Nephron (organoid): Measurements from ENCODE around the gene KIF1B.

Experiments
- H3K27ac Mint-ChIP-seq, 3 experiments: 2 replicates each; pipeline ENCODE4 v1.8.0; 2020; ENCODE audit warnings: mixed read lengths in 3 of 3, mild to moderate bottlenecking in 2 of 3, moderate library complexity in 1 of 3
- H3K27me3 Mint-ChIP-seq: 2 replicates; pipeline ENCODE4 v1.8.0; 2021; ENCODE audit warnings: low read depth, mild to moderate bottlenecking, moderate library complexity, mixed read lengths
- H3K36me3 Mint-ChIP-seq: 2 replicates; pipeline ENCODE4 v1.8.0; 2020; ENCODE audit warnings: low read depth, mixed read lengths
- H3K4me1 Mint-ChIP-seq: 2 replicates; pipeline ENCODE4 v1.8.0; 2020; ENCODE audit warnings: mixed read lengths
- H3K4me3 Mint-ChIP-seq, 3 experiments: 2 replicates each; pipeline ENCODE4 v1.8.0; 2020; ENCODE audit warnings: mild to moderate bottlenecking in 3 of 3, mixed read lengths in 3 of 3, moderate library complexity in 2 of 3
- H3K9me3 Mint-ChIP-seq: 2 replicates; pipeline ENCODE4 v1.8.0; 2020; ENCODE audit warnings: mixed read lengths
- CTCF ChIP-seq, 3 experiments: fragments of 200-600 bp; sonication (generic); IDR thresholded peaks; one replicate each; pipeline ENCODE4 v1.5.0; 2021; ENCODE audit warnings: antibody characterized with exemption in 3 of 3; ENCODE audit not compliant: unreplicated experiment in 3 of 3

KIF1B gene

GRCh38 chr1:10353282-10353681 is 142.9 kb downstream of the KIF1B start:
- Mint-ChIP-seq H3K27me3 (no peaks in the 10 kb centered on the region), H3K36me3 (peaks cover 26% of the 10 kb centered on the region), H3K9me3 (no peaks in the 10 kb centered on the region), H3K4me3 (peak overlapping the region in 2 of 3 experiments; percentile 3 to 4), H3K4me1 (peaks cover 5% of the 10 kb centered on the region), H3K27ac (peak overlapping the region in 2 of 3 experiments; percentile 70 to 82)
- TF ChIP-seq CTCF (IDR thresholded peaks at IDR 0.05; ENCODE audit: unreplicated experiment in 3 of 3) = no peak

- Mint-ChIP-seq H3K9me3 (no peaks in the 10 kb centered on the region), H3K4me1 (peaks cover 5% of the 10 kb centered on the region), H3K27ac (peak overlapping the region in 2 of 3 experiments; percentile 70 to 82), H3K36me3 (peaks cover 22% of the 10 kb centered on the region), H3K27me3 (no peaks in the 10 kb centered on the region), H3K4me3 (peak overlapping the region in 2 of 3 experiments; percentile 3 to 4)
- TF ChIP-seq CTCF (IDR thresholded peaks at IDR 0.05; ENCODE audit: unreplicated experiment in 3 of 3) = no peak
Measured at GRCh38 chr1:10353693-10354092, 143.3 kb downstream of the KIF1B start.

GRCh38 chr1:10360045-10360444 is 149.7 kb downstream of the KIF1B start:
- no peak overlapping the region for H3K4me3 Mint-ChIP-seq
- TF ChIP-seq CTCF (IDR thresholded peaks at IDR 0.05; ENCODE audit: unreplicated experiment in 3 of 3) = no peak
- H3K27ac Mint-ChIP-seq = no peak overlapping the region
- no peaks in the 10 kb centered on the region for H3K9me3 Mint-ChIP-seq
- H3K27me3 Mint-ChIP-seq = no peaks in the 10 kb centered on the region
- peaks cover 37% of the 10 kb centered on the region for H3K36me3 Mint-ChIP-seq
- no peaks in the 10 kb centered on the region for H3K4me1 Mint-ChIP-seq

- H3K27me3 Mint-ChIP-seq = no peaks in the 10 kb centered on the region
Measured at GRCh38 chr1:10361515-10361914, 151.1 kb downstream of the KIF1B start.

GRCh38 chr1:10368194-10368593 is 157.8 kb downstream of the KIF1B start:
- Mint-ChIP-seq H3K36me3 (peaks cover 46% of the 10 kb centered on the region), H3K4me1 (no peaks in the 10 kb centered on the region), H3K9me3 (no peaks in the 10 kb centered on the region), H3K27ac (no peak overlapping the region), H3K27me3 (no peaks in the 10 kb centered on the region), H3K4me3 (no peak overlapping the region)
- no peak for TF ChIP-seq CTCF (IDR thresholded peaks at IDR 0.05; ENCODE audit: unreplicated experiment in 3 of 3)

More at GRCh38 chr1:10361515-10361914, 151.1 kb downstream of the KIF1B start:
- Mint-ChIP-seq H3K27ac (no peak overlapping the region), H3K4me3 (no peak overlapping the region), H3K36me3 (peaks cover 51% of the 10 kb centered on the region), H3K9me3 (no peaks in the 10 kb centered on the region), H3K4me1 (no peaks in the 10 kb centered on the region)
- no peak for TF ChIP-seq CTCF (IDR thresholded peaks at IDR 0.05; ENCODE audit: unreplicated experiment in 3 of 3)

- Mint-ChIP-seq H3K27me3 (peaks cover 5% of the 10 kb centered on the region), H3K4me3 (no peak overlapping the region), H3K36me3 (peaks cover 48% of the 10 kb centered on the region), H3K27ac (no peak overlapping the region), H3K4me1 (peaks cover 19% of the 10 kb centered on the region), H3K9me3 (no peaks in the 10 kb centered on the region)
- no peak for TF ChIP-seq CTCF (IDR thresholded peaks at IDR 0.05; ENCODE audit: unreplicated experiment in 3 of 3)
Measured at GRCh38 chr1:10374442-10374860, 164.1 kb downstream of the KIF1B start.
